Measurements from ENCODE around the gene EVX1. TPM values are rescaled to one million over a fixed set of nuclear protein-coding genes. Genes with fewer than 3 reads are reported as not detected.

The EVX1 gene
- total RNA-seq, 6 donors from 2014 or later = not detected

- H3K27ac ChIP-seq = no peak overlapping the region
- peak overlapping the region in 2 of 4 donors; percentile 10 to 26 for H3K4me3 ChIP-seq
- peaks cover 0 to 90% (median 65%) of the 10 kb centered on the region in 4 donors for H3K27me3 ChIP-seq
- ATAC-seq (ENCODE audit: low FRiP score in 2 of 2) (no peak), DNase-seq (peak in 1 of 2 donors; percentile 66)
- 15 to 17% methylated on average over 23 to 32 of the region's 37 CpGs for WGBS, 2 donors
- H3K9me3 ChIP-seq = no peaks in the 10 kb centered on the region
- peaks cover 14 to 34% (median 31%) of the 10 kb centered on the region in 4 donors for H3K4me1 ChIP-seq
- no peak for TF ChIP-seq EP300 (IDR thresholded peaks at IDR 0.05)
- no peak for TF ChIP-seq POLR2A (IDR thresholded peaks at IDR 0.05)
- TF ChIP-seq, protein P1, sequence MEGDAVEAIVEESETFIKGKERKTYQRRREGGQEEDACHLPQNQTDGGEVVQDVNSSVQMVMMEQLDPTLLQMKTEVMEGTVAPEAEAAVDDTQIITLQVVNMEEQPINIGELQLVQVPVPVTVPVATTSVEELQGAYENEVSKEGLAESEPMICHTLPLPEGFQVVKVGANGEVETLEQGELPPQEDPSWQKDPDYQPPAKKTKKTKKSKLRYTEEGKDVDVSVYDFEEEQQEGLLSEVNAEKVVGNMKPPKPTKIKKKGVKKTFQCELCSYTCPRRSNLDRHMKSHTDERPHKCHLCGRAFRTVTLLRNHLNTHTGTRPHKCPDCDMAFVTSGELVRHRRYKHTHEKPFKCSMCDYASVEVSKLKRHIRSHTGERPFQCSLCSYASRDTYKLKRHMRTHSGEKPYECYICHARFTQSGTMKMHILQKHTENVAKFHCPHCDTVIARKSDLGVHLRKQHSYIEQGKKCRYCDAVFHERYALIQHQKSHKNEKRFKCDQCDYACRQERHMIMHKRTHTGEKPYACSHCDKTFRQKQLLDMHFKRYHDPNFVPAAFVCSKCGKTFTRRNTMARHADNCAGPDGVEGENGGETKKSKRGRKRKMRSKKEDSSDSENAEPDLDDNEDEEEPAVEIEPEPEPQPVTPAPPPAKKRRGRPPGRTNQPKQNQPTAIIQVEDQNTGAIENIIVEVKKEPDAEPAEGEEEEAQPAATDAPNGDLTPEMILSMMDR (IDR thresholded peaks at IDR 0.05) = no peak
- TF ChIP-seq POLR2AphosphoS5 (IDR thresholded peaks at IDR 0.05) = no peak
- H3K36me3 ChIP-seq = no peaks in the 10 kb centered on the region
Observed at GRCh38 chr7:27245124-27245797, 2.7 kb downstream of the EVX1 start.

DNA sequence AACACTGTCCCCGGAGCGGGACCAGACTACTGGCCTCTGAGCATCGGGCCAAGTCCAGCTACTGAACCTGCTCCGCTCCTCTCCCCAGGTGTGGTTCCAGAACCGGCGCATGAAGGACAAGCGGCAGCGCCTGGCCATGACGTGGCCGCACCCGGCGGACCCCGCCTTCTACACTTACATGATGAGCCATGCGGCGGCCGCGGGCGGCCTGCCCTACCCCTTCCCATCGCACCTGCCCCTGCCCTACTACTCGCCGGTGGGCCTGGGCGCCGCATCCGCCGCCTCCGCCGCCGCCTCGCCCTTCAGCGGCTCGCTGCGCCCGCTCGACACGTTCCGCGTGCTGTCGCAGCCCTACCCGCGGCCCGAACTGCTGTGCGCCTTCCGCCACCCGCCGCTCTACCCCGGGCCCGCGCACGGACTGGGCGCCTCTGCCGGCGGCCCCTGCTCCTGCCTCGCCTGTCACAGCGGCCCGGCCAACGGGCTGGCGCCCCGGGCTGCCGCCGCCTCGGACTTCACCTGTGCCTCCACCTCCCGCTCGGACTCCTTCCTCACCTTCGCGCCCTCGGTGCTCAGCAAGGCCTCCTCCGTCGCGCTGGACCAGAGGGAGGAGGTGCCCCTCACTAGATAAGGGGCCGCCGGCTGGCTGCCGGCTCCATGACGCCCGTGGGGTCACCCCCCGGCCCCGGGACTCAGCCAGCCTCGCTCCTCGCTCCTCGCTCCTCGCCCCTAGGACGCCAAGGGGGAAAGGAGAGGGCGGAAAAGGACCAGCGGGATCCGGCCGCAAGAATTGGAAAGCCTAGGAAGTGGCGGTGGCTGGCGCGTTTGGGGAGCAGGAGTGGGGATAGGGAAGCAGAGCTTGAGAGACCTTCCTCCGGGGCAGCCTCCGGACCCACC is 3.4 kb downstream of the EVX1 start:
- WGBS, 2 donors = 5 to 7% methylated on average over 20 to 42 of the region's 90 CpGs
- H3K9me3 ChIP-seq = no peaks in the 10 kb centered on the region
- DNase-seq (peak in 1 of 2 donors; percentile 86), ATAC-seq (ENCODE audit: low FRiP score in 2 of 2) (peak in 1 of 2 donors; percentile 38)
- H3K4me1 ChIP-seq = peaks cover 14 to 36% (median 32%) of the 10 kb centered on the region in 4 donors
- H3K27ac ChIP-seq = no peak overlapping the region
- H3K36me3 ChIP-seq = no peaks in the 10 kb centered on the region
- peaks cover 0 to 90% (median 60%) of the 10 kb centered on the region in 4 donors for H3K27me3 ChIP-seq
- TF ChIP-seq POLR2A (IDR thresholded peaks at IDR 0.05) (no peak), POLR2AphosphoS5 (IDR thresholded peaks at IDR 0.05) (no peak), EP300 (IDR thresholded peaks at IDR 0.05) (no peak)
- TF ChIP-seq, protein P1 (IDR thresholded peaks at IDR 0.05) = no peak
- peak overlapping the region in 3 of 4 donors; percentile 4 to 26 (median 10) for H3K4me3 ChIP-seq

DNA sequence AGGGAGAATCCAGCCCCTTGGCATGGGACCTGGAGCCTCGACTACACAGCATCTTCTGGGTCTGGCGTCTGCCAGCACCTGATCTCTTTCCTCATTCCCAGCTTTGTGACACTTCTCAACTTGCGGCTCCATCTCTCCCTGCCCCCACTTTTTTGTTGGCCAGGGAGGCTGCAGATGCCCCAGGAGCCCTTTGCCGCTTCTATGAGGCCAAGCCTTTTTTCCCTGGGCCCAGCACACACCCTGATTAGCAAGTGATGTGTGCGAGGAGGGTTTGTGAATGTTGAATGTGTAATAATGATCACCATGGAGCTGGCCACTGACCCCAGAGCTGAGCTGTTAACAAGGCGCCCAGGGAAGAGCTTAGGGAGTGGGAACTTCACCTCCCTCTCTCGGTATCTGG is 4.4 kb downstream of the EVX1 start:
- no peak overlapping the region for H3K27ac ChIP-seq
- 38 to 50% methylated on average over 7 of the region's 7 CpGs for WGBS, 2 donors
- no peaks in the 10 kb centered on the region for H3K36me3 ChIP-seq
- DNase-seq (no peak), ATAC-seq (ENCODE audit: low FRiP score in 2 of 2) (no peak)
- H3K4me3 ChIP-seq = no peak overlapping the region
- no peak for TF ChIP-seq POLR2AphosphoS5 (IDR thresholded peaks at IDR 0.05)
- TF ChIP-seq, protein P1 (IDR thresholded peaks at IDR 0.05) = no peak
- TF ChIP-seq POLR2A (IDR thresholded peaks at IDR 0.05) = no peak
- TF ChIP-seq EP300 (IDR thresholded peaks at IDR 0.05) = no peak
- no peaks in the 10 kb centered on the region for H3K9me3 ChIP-seq
- H3K27me3 ChIP-seq = peaks cover 0 to 89% (median 60%) of the 10 kb centered on the region in 4 donors
- peaks cover 22 to 45% (median 41%) of the 10 kb centered on the region in 4 donors for H3K4me1 ChIP-seq

GRCh38 chr7:27247452-27248426 is 5.1 kb downstream of the EVX1 start:
- Histone ChIP-seq H3K9me3 (no peaks in the 10 kb centered on the region), H3K36me3 (no peaks in the 10 kb centered on the region), H3K27ac (no peak overlapping the region), H3K27me3 (peaks cover 0 to 87% (median 57%) of the 10 kb centered on the region in 4 donors), H3K4me1 (peaks cover 20 to 44% (median 39%) of the 10 kb centered on the region in 4 donors), H3K4me3 (no peak overlapping the region)
- TF ChIP-seq EP300 (IDR thresholded peaks at IDR 0.05) (no peak), POLR2A (IDR thresholded peaks at IDR 0.05) (no peak), POLR2AphosphoS5 (IDR thresholded peaks at IDR 0.05) (no peak)
- TF ChIP-seq, protein P1 (IDR thresholded peaks at IDR 0.05) = no peak
- DNase-seq = no peak
- 45 to 52% methylated on average over 4 of the region's 4 CpGs for WGBS, 2 donors
- ATAC-seq (ENCODE audit: low FRiP score in 2 of 2) = no peak
